Effector memory CD4-positive, alpha-beta T cell (primary cell): ENCODE data around the gene BORCS5.
A peak's percentile ranks its signal among the peaks of the same experiment; 100 is the strongest.
"Not testable (repeated sequence)": the region's sequence is repeated elsewhere in the genome, so short reads cannot be mapped to it uniquely, and the experiment has no call there.

Experiments
- DNase-seq, 3 donors: peaks; one replicate each; pipeline ENCODE4 v3.0.0-alpha.2; 2020
- H3K27ac ChIP-seq: 2 replicates; pipeline ENCODE4 v1.7.0; 2013; ENCODE audit warnings: mild to moderate bottlenecking, low read length, moderate library complexity; ENCODE audit not compliant: insufficient read depth, poor library complexity, severe bottlenecking
- H3K27me3 ChIP-seq: replicated peaks from 2 replicates; pipeline ENCODE4 v1.7.0; 2013; ENCODE audit warnings: mild to moderate bottlenecking, low read length; ENCODE audit not compliant: insufficient read depth, control insufficient read depth, poor library complexity, severe bottlenecking
- H3K36me3 ChIP-seq: 2 replicates; pipeline ENCODE4 v1.7.0; 2013; ENCODE audit warnings: mild to moderate bottlenecking, low read length, moderate library complexity; ENCODE audit not compliant: control insufficient read depth, insufficient read depth
- H3K4me1 ChIP-seq: 2 replicates; pipeline ENCODE4 v1.7.0; 2013; ENCODE audit warnings: low read length, mild to moderate bottlenecking; ENCODE audit not compliant: control insufficient read depth, insufficient read depth, poor library complexity, severe bottlenecking
- H3K4me3 ChIP-seq: 2 replicates; pipeline ENCODE4 v1.7.0; 2013; ENCODE audit warnings: low read length, low read depth, mild to moderate bottlenecking; ENCODE audit not compliant: insufficient read depth, poor library complexity, severe bottlenecking
- H3K9me3 ChIP-seq: 2 replicates; pipeline ENCODE4 v1.7.0; 2013; ENCODE audit warnings: mild to moderate bottlenecking, low read length, moderate library complexity; ENCODE audit not compliant: control insufficient read depth

The BORCS5 gene

GRCh38 chr12:12495536-12495935 is 138.7 kb downstream of the BORCS5 start:
- Histone ChIP-seq H3K27ac (no peak overlapping the region), H3K4me3 (no peak overlapping the region), H3K9me3 (no peaks in the 10 kb centered on the region), H3K36me3 (peaks cover 17% of the 10 kb centered on the region), H3K4me1 (peaks cover 9% of the 10 kb centered on the region), H3K27me3 (no peaks in the 10 kb centered on the region)
- DNase-seq, result no peak

DNA sequence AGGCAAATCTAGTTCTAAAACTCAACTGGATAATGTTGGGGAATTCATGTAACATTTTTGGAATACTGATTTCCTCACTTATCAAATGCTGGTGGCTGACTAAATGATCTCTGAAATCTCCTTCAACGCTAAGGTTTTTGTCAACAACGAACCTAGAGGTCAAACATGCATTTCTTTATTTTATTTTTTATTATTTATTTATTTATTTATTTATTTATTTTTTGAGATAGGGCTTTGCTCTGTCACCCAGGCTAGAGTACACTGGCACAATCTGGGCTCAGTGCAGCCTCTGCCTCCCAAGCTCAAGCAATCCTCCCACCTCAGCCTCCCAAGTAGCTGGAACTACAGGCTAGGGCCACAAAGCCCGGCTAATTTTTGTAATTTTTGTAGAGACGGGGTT is 141.3 kb downstream of the BORCS5 start:
- peaks cover 17% of the 10 kb centered on the region for H3K36me3 ChIP-seq
- H3K9me3 ChIP-seq, result no peaks in the 10 kb centered on the region
- H3K27me3 ChIP-seq, result no peaks in the 10 kb centered on the region
- no peak overlapping the region for H3K27ac ChIP-seq
- DNase-seq, result no peak
- H3K4me3 ChIP-seq, result no peak overlapping the region
- peaks cover 5% of the 10 kb centered on the region for H3K4me1 ChIP-seq

GRCh38 chr12:12499909-12500604 is 143.2 kb downstream of the BORCS5 start:
- H3K9me3 ChIP-seq, result no peaks in the 10 kb centered on the region
- DNase-seq, result no peak
- peaks cover 17% of the 10 kb centered on the region for H3K36me3 ChIP-seq
- no peaks in the 10 kb centered on the region for H3K27me3 ChIP-seq
- H3K4me3 ChIP-seq, result no peak overlapping the region
- peaks cover 10% of the 10 kb centered on the region for H3K4me1 ChIP-seq
- H3K27ac ChIP-seq, result peak overlapping the region; percentile 54

- DNase-seq, result no peak
- Histone ChIP-seq H3K27ac (peak overlapping the region; percentile 54), H3K4me3 (no peak overlapping the region), H3K9me3 (no peaks in the 10 kb centered on the region), H3K27me3 (no peaks in the 10 kb centered on the region), H3K36me3 (peaks cover 17% of the 10 kb centered on the region), H3K4me1 (peaks cover 9% of the 10 kb centered on the region)
These were observed 144.2 kb downstream of the BORCS5 start for GRCh38 chr12:12501121-12501520.

DNA sequence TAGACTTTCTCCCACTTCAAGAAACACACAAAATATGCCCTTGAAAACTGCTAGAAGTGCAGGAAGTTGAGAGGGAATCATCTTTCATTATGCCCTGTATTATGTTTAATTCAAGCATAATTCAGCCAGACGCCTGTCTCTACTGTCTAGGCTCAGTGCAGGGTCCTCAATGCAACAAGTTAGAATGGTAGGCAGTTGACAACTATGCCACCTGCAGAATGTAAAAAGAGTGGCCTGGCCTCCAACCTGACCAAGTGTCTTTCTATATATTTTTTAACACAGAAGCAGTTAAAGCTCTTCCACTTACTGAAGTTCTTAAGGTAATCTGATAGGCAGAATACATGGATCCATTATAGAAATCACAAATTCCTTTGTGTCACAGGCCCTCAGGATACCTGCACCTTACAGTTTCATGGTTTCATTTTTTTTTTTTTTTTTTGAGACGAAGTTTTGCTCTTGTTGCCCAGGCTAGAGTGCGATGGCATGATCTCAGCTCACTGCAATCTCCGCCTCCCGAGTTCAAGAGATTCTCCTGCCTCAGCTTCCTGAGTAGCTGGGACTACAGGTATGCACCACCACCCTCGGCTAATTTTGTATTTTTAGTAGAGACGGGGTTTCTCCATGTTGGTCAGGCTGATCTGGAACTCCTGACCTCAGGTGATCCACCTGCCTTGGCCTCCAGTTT is 145.4 kb downstream of the BORCS5 start:
- peaks cover 13% of the 10 kb centered on the region for H3K36me3 ChIP-seq
- H3K4me1 ChIP-seq, H3K4me3 ChIP-seq, H3K27me3 ChIP-seq, H3K9me3 ChIP-seq: not testable (repeated sequence)
- H3K27ac ChIP-seq, result peak overlapping the region; percentile 57
- DNase-seq, result peak in 2 of 3 donors; percentile 12 to 15

DNA sequence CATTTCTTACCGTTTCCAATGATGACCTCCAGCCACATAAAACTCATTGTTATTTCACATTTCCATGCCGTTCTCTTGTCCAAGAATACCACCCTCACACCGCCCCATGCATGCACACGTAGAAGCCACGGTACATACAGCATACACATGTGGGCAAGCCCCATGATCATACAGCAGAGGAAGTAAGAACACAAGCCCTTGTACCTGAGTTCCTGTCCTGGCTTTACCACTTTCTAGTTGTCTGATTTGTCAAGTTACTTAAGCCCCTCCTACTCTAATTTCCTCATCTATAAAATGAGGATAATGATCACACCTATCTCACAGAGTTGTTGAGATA is 145.9 kb downstream of the BORCS5 start:
- Histone ChIP-seq H3K4me3 (no peak overlapping the region), H3K27me3 (no peaks in the 10 kb centered on the region), H3K36me3 (peaks cover 13% of the 10 kb centered on the region), H3K9me3 (no peaks in the 10 kb centered on the region), H3K4me1 (peaks cover 5% of the 10 kb centered on the region), H3K27ac (peak overlapping the region; percentile 57)
- peak in 2 of 3 donors; percentile 9 to 12 for DNase-seq

DNA sequence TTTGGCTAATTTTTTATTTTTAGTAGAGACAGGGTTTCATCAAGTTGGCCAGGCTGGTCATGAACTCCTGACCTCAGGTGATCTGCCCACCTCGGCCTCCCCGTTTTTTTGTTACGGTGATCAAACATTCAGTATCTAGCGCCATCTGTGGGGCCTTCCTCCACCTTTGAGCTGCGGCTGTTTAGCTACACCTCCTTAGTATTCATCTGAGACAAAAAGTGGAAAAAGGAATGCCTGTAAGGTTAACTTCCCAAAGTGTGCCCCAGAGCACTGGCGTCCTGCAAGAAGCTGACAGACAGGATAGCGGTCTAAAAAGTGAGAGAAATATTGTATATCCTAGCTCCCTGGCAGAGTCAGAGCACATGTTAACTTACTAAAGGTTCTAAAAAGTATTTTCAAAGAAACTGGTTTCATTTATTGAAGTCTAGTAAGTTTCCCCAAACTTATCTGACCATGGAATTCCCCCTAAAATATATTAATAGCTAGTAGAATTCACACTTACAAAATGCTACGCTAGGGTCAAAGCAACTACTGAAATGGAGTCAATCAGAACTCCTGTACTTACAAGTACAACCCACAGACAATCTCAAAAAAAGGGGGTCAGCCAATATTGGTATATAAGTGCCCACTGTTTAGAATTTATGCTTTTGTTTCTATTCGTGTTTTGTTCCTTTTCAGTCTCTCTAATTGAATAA is 146.7 kb downstream of the BORCS5 start:
- DNase-seq, result peak in 2 of 3 donors; percentile 24 to 31
- peaks cover 12% of the 10 kb centered on the region for H3K36me3 ChIP-seq
- H3K4me3 ChIP-seq, result no peak overlapping the region
- peak overlapping the region; percentile 57 for H3K27ac ChIP-seq
- no peaks in the 10 kb centered on the region for H3K27me3 ChIP-seq
- peaks cover 5% of the 10 kb centered on the region for H3K4me1 ChIP-seq
- H3K9me3 ChIP-seq, result no peaks in the 10 kb centered on the region

- Histone ChIP-seq H3K27me3 (no peaks in the 10 kb centered on the region), H3K4me1 (peaks cover 5% of the 10 kb centered on the region), H3K36me3 (no peaks in the 10 kb centered on the region), H3K27ac (peak overlapping the region; percentile 24), H3K9me3 (no peaks in the 10 kb centered on the region), H3K4me3 (peak overlapping the region; percentile 14)
- no peak for DNase-seq
These were observed 148.9 kb downstream of the BORCS5 start for GRCh38 chr12:12505544-12506495.

- H3K27me3 ChIP-seq, result no peaks in the 10 kb centered on the region
- H3K4me3 ChIP-seq, result no peak overlapping the region
- H3K36me3 ChIP-seq, result no peaks in the 10 kb centered on the region
- no peak for DNase-seq
- peaks cover 5% of the 10 kb centered on the region for H3K4me1 ChIP-seq
- peak overlapping the region; percentile 24 for H3K27ac ChIP-seq
- no peaks in the 10 kb centered on the region for H3K9me3 ChIP-seq
These were observed 149.6 kb downstream of the BORCS5 start for GRCh38 chr12:12506496-12506890.
